ENCODE data around the gene TPSD1.
"Not testable (repeated sequence)": the region's sequence is repeated elsewhere in the genome, so short reads cannot be mapped to it uniquely, and the experiment has no call there.

TPSD1 gene

GRCh38 chr16:1221628-1222552, 34.0 kb upstream of the TPSD1 start:
- DNase-seq, result peak; percentile 69

- no peak for DNase-seq
Measured at GRCh38 chr16:1222553-1223354, 33.1 kb upstream of the TPSD1 start.

- no peak for DNase-seq
Measured at GRCh38 chr16:1223355-1224214, 32.3 kb upstream of the TPSD1 start.

- no peak for DNase-seq
Measured at GRCh38 chr16:1224558-1224957, 31.3 kb upstream of the TPSD1 start.

DNA sequence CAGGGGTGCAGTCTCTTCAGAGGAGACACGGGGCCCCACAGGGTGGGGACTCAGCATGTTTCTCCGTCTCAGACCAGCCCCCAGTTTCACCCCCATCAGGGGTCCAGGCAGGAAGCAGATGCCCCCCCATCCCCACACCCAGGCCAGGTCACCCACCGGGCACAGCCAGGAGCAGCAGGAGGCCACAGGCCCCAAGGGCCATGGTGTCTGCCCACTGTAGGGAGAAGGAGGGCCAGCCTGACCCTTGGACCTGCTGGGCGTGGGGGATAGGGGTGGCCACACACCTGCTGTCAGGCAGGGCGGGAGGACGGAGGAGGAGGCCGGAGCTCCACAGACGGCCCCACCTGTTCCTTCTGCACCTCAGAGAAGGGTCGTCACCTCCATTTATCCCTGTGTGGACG, 30.8 kb upstream of the TPSD1 start, which contains the start of gene TPSG1:
TSS of gene TPSG1 (minus strand) at position 218 of the 401 bp plus-strand sequence. CDS start at position 202, 16 bp downstream.
- DNase-seq, result no peak

- DNase-seq, result not testable (repeated sequence)
Measured at GRCh38 chr16:1225728-1226311, 30.0 kb upstream of the TPSD1 start.

DNA sequence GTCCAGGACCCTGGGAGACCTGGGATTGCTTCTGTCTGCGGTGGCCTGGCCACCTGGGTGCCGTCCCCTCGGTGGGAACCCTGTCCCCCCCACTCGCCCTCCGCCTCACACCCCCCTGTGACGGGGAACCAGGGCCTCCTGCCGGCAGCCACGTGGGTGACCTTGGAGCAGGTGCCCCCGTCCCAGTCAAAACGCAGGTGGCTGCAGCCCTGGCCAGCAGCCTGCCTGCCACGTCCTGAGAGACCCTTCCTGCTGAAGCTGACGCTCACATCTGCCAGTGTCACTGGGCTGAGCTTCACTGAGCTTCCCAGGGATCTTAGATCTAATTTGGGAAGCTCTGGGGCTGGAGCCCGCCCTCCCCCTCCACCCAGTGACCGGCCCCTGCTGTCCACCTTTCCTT, 29.2 kb upstream of the TPSD1 start:
- not testable (repeated sequence) for DNase-seq

DNA sequence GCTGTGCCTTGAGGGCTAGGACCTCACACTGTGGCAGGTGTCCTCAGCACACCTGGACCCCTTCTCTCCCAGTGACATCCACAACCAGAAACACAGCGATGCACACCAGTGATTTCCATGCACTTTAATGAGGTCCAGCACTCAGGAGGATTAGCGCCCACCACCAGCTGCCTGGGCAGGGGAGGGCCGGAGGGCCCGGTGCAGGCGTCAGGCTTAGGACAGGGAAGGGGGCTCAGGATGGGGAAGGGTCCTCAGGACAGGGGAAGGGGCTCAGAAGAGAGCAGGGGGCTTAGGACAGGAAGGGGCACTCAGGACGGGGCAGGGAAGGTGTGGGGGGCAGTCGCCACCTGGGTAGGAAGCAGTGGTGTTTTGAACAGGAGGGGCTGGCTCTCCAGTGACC, 27.6 kb upstream of the TPSD1 start:
- not testable (repeated sequence) for DNase-seq

DNA sequence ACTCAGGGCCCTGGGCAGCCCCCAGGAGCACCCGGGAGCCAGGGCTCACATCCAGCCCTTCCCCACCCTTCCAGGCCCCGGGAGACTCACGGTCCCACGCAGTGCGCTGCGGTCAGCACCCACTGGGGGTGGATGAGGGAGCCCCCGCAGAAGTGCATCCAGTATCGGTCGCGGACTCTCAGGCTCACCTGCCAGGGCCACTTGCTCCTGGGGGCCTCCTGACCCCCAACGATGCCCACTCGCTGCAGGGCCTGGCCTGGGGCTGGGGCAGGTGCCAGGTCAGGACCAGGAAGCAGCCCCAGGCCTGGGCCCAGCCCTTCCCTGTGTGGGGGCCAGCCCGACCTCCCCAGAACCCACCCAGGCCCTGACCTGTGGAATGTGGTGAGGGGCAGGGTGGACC, 26.4 kb upstream of the TPSD1 start:
- DNase-seq, result not testable (repeated sequence)

GRCh38 chr16:1230084-1230470, 25.8 kb upstream of the TPSD1 start, which contains the start of gene TPSB2:
TPSB2 (minus strand) TSS chr16:1230184; CDS start chr16:1229951, 233 bp downstream.
- not testable (repeated sequence) for DNase-seq

DNA sequence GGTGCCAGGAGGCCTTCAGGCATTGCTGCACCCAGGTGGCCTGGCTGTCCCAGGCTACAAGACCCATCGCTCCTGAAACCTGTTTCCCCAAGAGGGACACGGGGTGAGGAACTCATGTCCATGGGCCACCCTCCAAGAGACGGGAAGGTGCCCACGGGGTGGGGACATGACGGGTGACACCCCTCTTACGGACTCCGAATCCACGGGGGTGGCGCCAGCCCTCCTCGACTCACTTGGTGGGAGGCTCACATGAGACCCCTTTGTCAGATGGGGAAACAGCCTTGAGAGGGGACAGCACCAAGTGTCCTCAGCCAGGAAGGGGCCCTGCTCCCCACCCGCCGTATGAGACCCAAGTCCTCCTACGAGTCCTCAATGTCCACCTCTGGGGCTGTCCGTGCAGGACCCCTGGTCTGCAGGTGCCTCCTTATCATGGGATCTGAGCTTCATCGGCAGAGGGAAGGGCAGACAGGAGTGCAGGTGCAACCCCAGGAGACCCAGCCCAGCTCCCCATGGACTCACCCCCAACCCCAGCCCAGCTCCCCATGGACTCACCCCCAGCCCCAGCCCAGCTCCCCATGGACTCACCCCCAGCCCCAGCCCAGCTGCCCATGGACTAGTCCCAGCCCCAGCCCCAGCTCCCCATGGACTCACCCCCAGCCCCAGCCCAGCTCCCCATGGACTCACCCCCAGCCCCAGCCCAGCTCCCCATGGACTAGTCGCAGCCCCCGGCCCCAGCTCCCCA, 25.2 kb upstream of the TPSD1 start:
- not testable (repeated sequence) for DNase-seq

DNA sequence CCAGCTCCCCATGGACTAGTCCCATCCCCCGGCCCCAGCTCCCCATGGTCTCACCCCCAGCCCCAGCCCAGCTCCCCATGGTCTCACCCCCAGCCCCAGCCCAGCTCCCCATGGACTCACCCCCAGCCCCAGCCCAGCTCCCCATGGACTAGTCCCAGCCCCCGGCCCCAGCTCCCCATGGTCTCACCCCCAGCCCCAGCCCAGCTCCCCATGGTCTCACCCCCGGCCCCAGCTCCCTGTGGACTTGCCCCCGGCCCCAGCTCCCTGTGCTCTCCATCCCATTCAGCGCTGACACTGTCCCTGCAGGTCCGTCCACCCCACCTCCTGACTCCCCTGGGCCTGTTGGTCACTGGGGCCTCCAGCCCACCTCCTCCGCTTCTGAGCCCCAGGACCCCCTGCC, 24.6 kb upstream of the TPSD1 start:
- DNase-seq, result not testable (repeated sequence)

DNA sequence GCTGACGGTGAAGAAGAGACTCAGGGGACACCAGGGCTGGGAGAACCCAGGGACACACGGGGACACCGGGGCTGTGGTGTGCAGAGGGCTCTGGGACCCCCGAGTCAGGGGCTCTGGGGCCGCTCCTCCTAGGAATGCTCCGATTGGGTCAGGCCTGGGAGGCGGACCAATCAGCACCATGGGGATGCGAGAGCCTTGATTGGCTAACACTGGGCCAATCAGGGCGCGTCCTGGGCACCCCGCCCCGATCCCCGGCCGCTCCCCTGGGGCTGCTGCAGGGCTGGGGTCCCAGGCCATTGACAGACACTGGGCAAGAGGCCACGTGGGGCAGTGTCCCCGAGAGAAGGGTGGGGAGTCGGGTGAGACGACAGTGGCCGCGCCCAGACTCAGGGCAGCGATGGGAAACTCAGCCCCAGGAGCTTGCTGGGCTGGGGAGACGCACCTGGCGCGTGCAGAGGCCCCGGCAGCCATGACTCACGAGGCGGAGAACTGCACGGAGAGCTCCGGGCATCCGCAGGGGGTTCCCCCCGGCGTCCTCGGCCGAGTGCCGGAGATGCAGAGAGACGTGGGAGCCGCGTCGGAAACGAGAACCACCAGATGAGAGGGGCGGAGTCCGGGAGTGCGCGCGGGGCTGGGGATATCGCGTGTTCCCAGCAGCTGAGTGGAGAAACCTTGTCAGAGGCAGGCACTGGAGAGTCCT, 23.7 kb upstream of the TPSD1 start:
- not testable (repeated sequence) for DNase-seq

- DNase-seq, result not testable (repeated sequence)
Measured at GRCh38 chr16:1236659-1237058, 19.2 kb upstream of the TPSD1 start.

- DNase-seq, result no peak
Measured at GRCh38 chr16:1237990-1238389, 17.9 kb upstream of the TPSD1 start.

DNA sequence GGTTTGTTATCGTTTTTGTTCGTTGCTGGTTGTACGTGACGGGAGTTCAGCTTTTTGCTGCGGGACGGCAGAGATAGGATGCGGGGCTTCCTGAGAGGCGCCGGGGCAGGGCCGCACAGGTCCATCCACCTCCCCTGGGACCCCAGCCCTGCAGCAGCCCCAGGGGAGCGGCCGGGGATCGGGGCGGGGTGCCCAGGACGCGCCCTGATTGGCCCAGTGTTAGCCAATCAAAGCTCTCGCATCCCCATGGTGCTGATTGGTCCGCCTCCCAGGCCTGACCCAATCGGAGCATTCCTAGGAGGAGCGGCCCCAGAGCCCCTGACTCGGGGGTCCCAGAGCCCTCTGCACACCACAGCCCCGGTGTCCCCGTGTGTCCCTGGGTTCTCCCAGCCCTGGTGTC, 17.0 kb upstream of the TPSD1 start:
- not testable (repeated sequence) for DNase-seq

DNA sequence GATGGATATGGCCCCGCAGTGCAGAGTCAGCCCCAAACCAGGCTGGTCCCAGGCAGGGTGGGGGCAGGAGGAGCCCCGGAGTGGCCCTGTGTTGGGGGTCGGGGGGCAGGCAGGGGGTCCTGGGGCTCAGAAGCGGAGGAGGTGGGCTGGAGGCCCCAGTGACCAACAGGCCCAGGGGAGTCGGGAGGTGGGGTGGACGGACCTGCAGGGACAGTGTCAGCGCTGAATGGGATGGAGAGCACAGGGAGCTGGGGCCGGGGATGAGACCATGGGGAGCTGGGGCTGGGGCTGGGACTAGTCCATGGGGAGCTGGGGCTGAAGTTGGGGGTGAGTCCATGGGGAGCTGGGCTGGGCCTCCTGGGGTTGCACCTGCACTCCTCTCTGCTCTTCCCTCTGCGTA, 16.3 kb upstream of the TPSD1 start:
- DNase-seq, result not testable (repeated sequence)

DNA sequence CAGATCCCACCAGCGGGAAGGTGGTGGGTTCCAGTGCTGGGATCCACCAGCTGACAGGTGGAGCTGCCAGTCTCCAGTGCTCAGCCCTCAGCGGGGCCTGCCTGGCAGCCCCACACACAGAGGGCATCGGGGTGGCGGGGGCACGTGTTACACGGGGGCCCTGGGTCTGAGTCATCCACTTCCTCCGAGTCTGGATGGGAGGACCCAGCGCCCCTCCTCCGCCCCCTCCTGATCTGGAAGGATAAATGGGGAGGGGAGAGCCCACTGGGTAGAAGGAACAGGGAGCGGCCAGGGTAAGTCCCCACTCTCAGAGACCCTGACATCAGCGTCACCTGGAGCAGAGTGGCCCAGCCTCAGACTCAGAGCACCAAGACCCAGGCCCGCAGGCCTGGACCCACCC, 15.4 kb upstream of the TPSD1 start, which contains the start of gene TPSAB1:
TSS of gene TPSAB1 (plus strand) at position 270 of the 400 bp plus-strand sequence. CDS start 234 bp downstream, outside the sequence.
- DNase-seq, result not testable (repeated sequence)

- DNase-seq, result not testable (repeated sequence)
Measured at GRCh38 chr16:1241081-1241480, 14.8 kb upstream of the TPSD1 start.

- not testable (repeated sequence) for DNase-seq
Measured at GRCh38 chr16:1243363-1243762, 12.5 kb upstream of the TPSD1 start.

Measured in RPMI8226 (cell line).